ENCODE measurements around the gene EFTUD2. TPM values are rescaled to one million over a fixed set of nuclear protein-coding genes. Genes with fewer than 3 reads are reported as not detected.

The EFTUD2 gene
- total and polyA plus RNA-seq, 2 of the 13 experiments (the other 11 are each of a cell fraction or from before 2014, with no cell fraction given) = 111 to 137 TPM

- TF ChIP-seq FUBP1 (CRISPR knock-in tag; IDR thresholded peaks at IDR 0.05; ENCODE audit: borderline replicate concordance) (no peak), NCOA1 (CRISPR knock-in tag; IDR thresholded peaks at IDR 0.05) (peak; percentile 91; the same call in 1 of the 2 replicates), RFX1 (IDR thresholded peaks at IDR 0.05) (peak; percentile 95), ZNF850 (CRISPR knock-in tag; conservative IDR thresholded peaks at IDR 0.05) (0 out of 2 replicates have a peak, but pooled peaks have one; percentile 2), ZNF562 (CRISPR knock-in tag; IDR thresholded peaks at IDR 0.05; ENCODE audit: borderline replicate concordance) (0 out of 2 replicates have a peak, but pooled peaks have one; percentile 30), NAIF1 (CRISPR knock-in tag; IDR thresholded peaks at IDR 0.05; ENCODE audit: borderline replicate concordance) (peak; percentile 99), FLYWCH1 (CRISPR knock-in tag; IDR thresholded peaks at IDR 0.05) (no peak), WIZ (CRISPR knock-in tag; IDR thresholded peaks at IDR 0.05) (peak; percentile 57; the same call in 1 of the 2 replicates), ZNF382 (CRISPR knock-in tag; IDR thresholded peaks at IDR 0.05; ENCODE audit: borderline replicate concordance) (no peak), ZNF75D (CRISPR knock-in tag; IDR thresholded peaks at IDR 0.05; ENCODE audit: borderline replicate concordance) (peak; percentile 48; the same call in 1 of the 2 replicates), YEATS4 (CRISPR knock-in tag; IDR thresholded peaks at IDR 0.05; ENCODE audit: borderline replicate concordance) (peak; percentile 97), GLI4 (CRISPR knock-in tag; IDR thresholded peaks at IDR 0.05; ENCODE audit: borderline replicate concordance) (peak; percentile 93; the same call in 1 of the 2 replicates), ZXDC (CRISPR knock-in tag; IDR thresholded peaks at IDR 0.05) (0 out of 2 replicates have a peak, but pooled peaks have one; percentile 86), ZNF879 (CRISPR knock-in tag; IDR thresholded peaks at IDR 0.05) (no peak; the same call in 1 of the 2 replicates)
- TF ChIP-seq, protein P1, sequence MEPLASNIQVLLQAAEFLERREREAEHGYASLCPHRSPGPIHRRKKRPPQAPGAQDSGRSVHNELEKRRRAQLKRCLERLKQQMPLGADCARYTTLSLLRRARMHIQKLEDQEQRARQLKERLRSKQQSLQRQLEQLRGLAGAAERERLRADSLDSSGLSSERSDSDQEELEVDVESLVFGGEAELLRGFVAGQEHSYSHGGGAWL (CRISPR knock-in tag; IDR thresholded peaks at IDR 0.05) = peak; percentile 98
- TF ChIP-seq, protein P2, sequence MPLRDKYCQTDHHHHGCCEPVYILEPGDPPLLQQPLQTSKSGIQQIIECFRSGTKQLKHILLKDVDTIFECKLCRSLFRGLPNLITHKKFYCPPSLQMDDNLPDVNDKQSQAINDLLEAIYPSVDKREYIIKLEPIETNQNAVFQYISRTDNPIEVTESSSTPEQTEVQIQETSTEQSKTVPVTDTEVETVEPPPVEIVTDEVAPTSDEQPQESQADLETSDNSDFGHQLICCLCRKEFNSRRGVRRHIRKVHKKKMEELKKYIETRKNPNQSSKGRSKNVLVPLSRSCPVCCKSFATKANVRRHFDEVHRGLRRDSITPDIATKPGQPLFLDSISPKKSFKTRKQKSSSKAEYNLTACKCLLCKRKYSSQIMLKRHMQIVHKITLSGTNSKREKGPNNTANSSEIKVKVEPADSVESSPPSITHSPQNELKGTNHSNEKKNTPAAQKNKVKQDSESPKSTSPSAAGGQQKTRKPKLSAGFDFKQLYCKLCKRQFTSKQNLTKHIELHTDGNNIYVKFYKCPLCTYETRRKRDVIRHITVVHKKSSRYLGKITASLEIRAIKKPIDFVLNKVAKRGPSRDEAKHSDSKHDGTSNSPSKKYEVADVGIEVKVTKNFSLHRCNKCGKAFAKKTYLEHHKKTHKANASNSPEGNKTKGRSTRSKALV (CRISPR knock-in tag; IDR thresholded peaks at IDR 0.05) = peak; percentile 71
- TF ChIP-seq, protein P3, sequence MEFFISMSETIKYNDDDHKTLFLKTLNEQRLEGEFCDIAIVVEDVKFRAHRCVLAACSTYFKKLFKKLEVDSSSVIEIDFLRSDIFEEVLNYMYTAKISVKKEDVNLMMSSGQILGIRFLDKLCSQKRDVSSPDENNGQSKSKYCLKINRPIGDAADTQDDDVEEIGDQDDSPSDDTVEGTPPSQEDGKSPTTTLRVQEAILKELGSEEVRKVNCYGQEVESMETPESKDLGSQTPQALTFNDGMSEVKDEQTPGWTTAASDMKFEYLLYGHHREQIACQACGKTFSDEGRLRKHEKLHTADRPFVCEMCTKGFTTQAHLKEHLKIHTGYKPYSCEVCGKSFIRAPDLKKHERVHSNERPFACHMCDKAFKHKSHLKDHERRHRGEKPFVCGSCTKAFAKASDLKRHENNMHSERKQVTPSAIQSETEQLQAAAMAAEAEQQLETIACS (CRISPR knock-in tag; IDR thresholded peaks at IDR 0.05) = no peak
- TF ChIP-seq, protein P4, sequence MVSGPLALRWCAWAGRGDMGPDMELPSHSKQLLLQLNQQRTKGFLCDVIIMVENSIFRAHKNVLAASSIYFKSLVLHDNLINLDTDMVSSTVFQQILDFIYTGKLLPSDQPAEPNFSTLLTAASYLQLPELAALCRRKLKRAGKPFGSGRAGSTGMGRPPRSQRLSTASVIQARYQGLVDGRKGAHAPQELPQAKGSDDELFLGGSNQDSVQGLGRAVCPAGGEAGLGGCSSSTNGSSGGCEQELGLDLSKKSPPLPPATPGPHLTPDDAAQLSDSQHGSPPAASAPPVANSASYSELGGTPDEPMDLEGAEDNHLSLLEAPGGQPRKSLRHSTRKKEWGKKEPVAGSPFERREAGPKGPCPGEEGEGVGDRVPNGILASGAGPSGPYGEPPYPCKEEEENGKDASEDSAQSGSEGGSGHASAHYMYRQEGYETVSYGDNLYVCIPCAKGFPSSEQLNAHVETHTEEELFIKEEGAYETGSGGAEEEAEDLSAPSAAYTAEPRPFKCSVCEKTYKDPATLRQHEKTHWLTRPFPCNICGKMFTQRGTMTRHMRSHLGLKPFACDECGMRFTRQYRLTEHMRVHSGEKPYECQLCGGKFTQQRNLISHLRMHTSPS (CRISPR knock-in tag; IDR thresholded peaks at IDR 0.05; ENCODE audit: low read depth) = peak; percentile 54; the same call in 1 of the 2 replicates
Observed at GRCh38 chr17:44899074-44899782, at the start of gene EFTUD2 (continued).
